Adrenal gland (tissue), 12 donors: ENCODE measurements around the gene TMEM120B. TPM values are rescaled to one million over a fixed set of nuclear protein-coding genes. Genes with fewer than 3 reads are reported as not detected.
"Not testable (repeated sequence)": the region's sequence is repeated elsewhere in the genome, so short reads cannot be mapped to it uniquely, and the experiment has no call there.

Experiments
- DNase-seq, 7 donors: peaks; one replicate each; pipeline ENCODE4 v3.0.0-alpha.2; 2019 to 2020
- H3K27ac ChIP-seq, 5 donors: fragments of 200-600 bp; sonication (generic) in 4 of 5; 1 replicate in 3 of 5; 2 replicates in 2 of 5; pipeline versions ENCODE4 v1.5.1 to v1.8.0; 2016 to 2020; ENCODE audit warnings: mild to moderate bottlenecking in 1 of 5
- H3K27me3 ChIP-seq: fragments of 200-600 bp; 2 replicates; pipeline ENCODE4 v1.8.0; 2021
- H3K36me3 ChIP-seq, 2 donors: fragments of 200-600 bp; replicated peaks in 1 of 2; 1 replicate in 1 of 2; 2 replicates in 1 of 2; pipeline versions ENCODE4 v1.5.1 to v1.8.0; 2018 to 2022
- H3K4me1 ChIP-seq, 2 donors: fragments of 200-600 bp; replicated peaks in 1 of 2; 1 replicate in 1 of 2; 2 replicates in 1 of 2; pipeline versions ENCODE4 v1.5.1 to v1.8.0; 2018 to 2021
- H3K4me3 ChIP-seq, 4 donors: fragments of 200-600 bp; sonication (generic) in 3 of 4; one replicate each; pipeline ENCODE4 v1.5.1; 2016 to 2018
- H3K9me3 ChIP-seq, 3 donors: fragments of 200-600 bp; sonication (generic) in 1 of 3; replicated peaks in 1 of 3; 1 replicate in 2 of 3; 2 replicates in 1 of 3; pipeline versions ENCODE4 v1.5.1 to v1.8.0; 2016 to 2021
- POLR2A ChIP-seq, 2 donors: fragments of 450-650 bp; IDR thresholded peaks; one replicate each; pipeline ENCODE4 v1.6.1; 2017; ENCODE audit warnings: antibody characterized with exemption in 2 of 2, mild to moderate bottlenecking in 2 of 2, moderate library complexity in 1 of 2
- WGBS, 4 donors: extraction: QIAGEN DNeasy Blood & Tissue Kit in 2 of 4; methylation state at CpG; one replicate each; pipeline versions ENCODE4 v1.1.5 to v1.1.7; 2013 to 2017; 5-methylcytosine and 5-hydroxymethylcytosine counted together
- intact Hi-C, 2 donors: fragments of 100-400 bp; cut with DNase I; formaldehyde crosslinking; loops; one replicate each; pipeline versions ENCODE4 v1.14.1 to v1.15.0; 2022 to 2023
- polyA plus RNA-seq, 3 donors: library from polyadenylated mRNA; stranded (reverse); fragments of 200-250 nt in 2 of 3; fragments of 350-450 nt in 1 of 3; fragmentation: Illumina TruSeq in 1 of 3; extraction: RNeasy Lipid Tissue Mini Kit (QIAGEN cat#74804) in 1 of 3; gene quantifications; one replicate each; pipeline ENCODE4 v1.2.3, GENCODE V29; 2013 to 2014
- total RNA-seq, 9 donors: library from RNA; depleted of rRNA in 4 of 9; stranded (reverse); fragments of >200 nt in 4 of 9; fragments of 120-200 nt in 1 of 9; fragmentation: NEBNext Ultra II Directional in 1 of 9; extraction: Animal tissue kit (Norgen Biotek cat#: 25700) in 1 of 9; gene quantifications; one replicate each; pipeline versions ENCODE4 v1.1.0 to v1.2.4, GENCODE V29; 2013 to 2023
- TF ChIP-seq, protein P1 (sequence below), 6 experiments: fragments of 450-650 bp in 4 of 6; fragments of 200-600 bp in 2 of 6; sonication (generic) in 1 of 6; IDR thresholded peaks; 1 replicate in 5 of 6; 2 replicates in 1 of 6; pipeline versions ENCODE4 v1.5.1 to v1.8.0; 2016 to 2021; ENCODE audit warnings: antibody characterized with exemption in 6 of 6, mild to moderate bottlenecking in 2 of 6, moderate library complexity in 1 of 6
- donor health status: healthy with polysubstance abuse.
- donor health status: Bipolar disorder and iron deficiency.
- donor health status: DM: yes; HTN: yes; CAD: no.
- donor health status: DM: no; HTN: no; CAD: no.
- donor health status: DM: no; HTN: no; CAD: no.
- donor health status: DM: yes; HTN: yes; CAD: no.

The TMEM120B gene
- total and polyA plus RNA-seq, 12 donors: 4.6 to 19.7 (median 8.7) TPM

- 58 to 66% (median 63%) methylated on average over 7 of the region's 7 CpGs for WGBS, 4 donors
- intact Hi-C loops: loop anchor here in 1 of 2 donors (10.0 kb wide), 1 partner anchor 192 kb away; the partner anchor contains the start of gene PSMD9
Measured at GRCh38 chr12:121693155-121693687, 19.3 kb upstream of the TMEM120B start.

GRCh38 chr12:121697093-121697698, 15.4 kb upstream of the TMEM120B start:
- Histone ChIP-seq H3K4me1 (no peaks in the 10 kb centered on the region), H3K4me3 (no peak overlapping the region), H3K36me3 (no peaks in the 10 kb centered on the region), H3K27ac (no peak overlapping the region), H3K27me3 (no peaks in the 10 kb centered on the region), H3K9me3 (no peaks in the 10 kb centered on the region)
- 29 to 46% (median 33%) methylated on average over 9 of the region's 9 CpGs for WGBS, 4 donors
- intact Hi-C loops: loop anchor here (2.0 to 10.0 kb wide), 2 partner anchors 76 to 188 kb away; partner anchors contain the start of gene PSMD9 (in 1 of the 2)
- TF ChIP-seq, protein P1, sequence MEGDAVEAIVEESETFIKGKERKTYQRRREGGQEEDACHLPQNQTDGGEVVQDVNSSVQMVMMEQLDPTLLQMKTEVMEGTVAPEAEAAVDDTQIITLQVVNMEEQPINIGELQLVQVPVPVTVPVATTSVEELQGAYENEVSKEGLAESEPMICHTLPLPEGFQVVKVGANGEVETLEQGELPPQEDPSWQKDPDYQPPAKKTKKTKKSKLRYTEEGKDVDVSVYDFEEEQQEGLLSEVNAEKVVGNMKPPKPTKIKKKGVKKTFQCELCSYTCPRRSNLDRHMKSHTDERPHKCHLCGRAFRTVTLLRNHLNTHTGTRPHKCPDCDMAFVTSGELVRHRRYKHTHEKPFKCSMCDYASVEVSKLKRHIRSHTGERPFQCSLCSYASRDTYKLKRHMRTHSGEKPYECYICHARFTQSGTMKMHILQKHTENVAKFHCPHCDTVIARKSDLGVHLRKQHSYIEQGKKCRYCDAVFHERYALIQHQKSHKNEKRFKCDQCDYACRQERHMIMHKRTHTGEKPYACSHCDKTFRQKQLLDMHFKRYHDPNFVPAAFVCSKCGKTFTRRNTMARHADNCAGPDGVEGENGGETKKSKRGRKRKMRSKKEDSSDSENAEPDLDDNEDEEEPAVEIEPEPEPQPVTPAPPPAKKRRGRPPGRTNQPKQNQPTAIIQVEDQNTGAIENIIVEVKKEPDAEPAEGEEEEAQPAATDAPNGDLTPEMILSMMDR (IDR thresholded peaks at IDR 0.05): peak; percentile 55 to 82 (median 70)
- no peak for TF ChIP-seq POLR2A (IDR thresholded peaks at IDR 0.05)
- DNase-seq: peak in 1 of 7 donors; percentile 44

More at GRCh38 chr12:121693155-121693687, 19.3 kb upstream of the TMEM120B start:
- Histone ChIP-seq H3K36me3 (no peaks in the 10 kb centered on the region), H3K4me1 (no peaks in the 10 kb centered on the region), H3K4me3 (no peak overlapping the region), H3K9me3 (no peaks in the 10 kb centered on the region), H3K27ac (no peak overlapping the region), H3K27me3 (no peaks in the 10 kb centered on the region)
- TF ChIP-seq POLR2A (IDR thresholded peaks at IDR 0.05): no peak
- TF ChIP-seq, protein P1 (IDR thresholded peaks at IDR 0.05): no peak
- DNase-seq: peak in 2 of 7 donors; percentile 22 to 26

DNA sequence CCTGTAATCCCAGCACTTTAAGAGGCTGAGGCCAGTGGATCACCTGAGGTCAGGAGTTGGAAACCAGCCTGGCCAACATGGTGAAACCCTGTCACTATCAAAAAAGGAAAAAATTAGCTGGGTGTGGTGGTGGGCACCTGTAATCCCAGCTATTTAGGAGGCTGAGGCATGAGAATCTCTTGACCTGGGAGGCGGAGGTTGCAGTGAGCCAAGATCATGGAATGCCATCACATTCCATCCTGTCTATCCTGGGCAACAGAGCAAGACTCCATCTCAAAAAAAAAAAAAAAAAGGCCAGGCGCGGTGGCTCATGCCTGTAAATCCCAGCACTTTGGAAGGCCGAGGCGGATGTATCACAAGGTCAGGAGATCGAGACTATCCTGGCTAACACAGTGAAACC, 14.7 kb upstream of the TMEM120B start:
- H3K4me3 ChIP-seq, H3K27ac ChIP-seq, H3K9me3 ChIP-seq, H3K27me3 ChIP-seq, H3K4me1 ChIP-seq, H3K36me3 ChIP-seq, DNase-seq: not testable (repeated sequence)
- WGBS, 4 donors: 59 to 73% (median 63%) methylated on average over 6 of the region's 6 CpGs
- intact Hi-C loops: loop anchor here (2.0 to 10.0 kb wide), 2 partner anchors 75 to 187 kb away; partner anchors contain the start of gene PSMD9 (in 1 of the 2)

GRCh38 chr12:121701667-121702277, 10.8 kb upstream of the TMEM120B start:
- Histone ChIP-seq H3K4me3 (no peak overlapping the region), H3K27ac (no peak overlapping the region), H3K4me1 (no peaks in the 10 kb centered on the region), H3K27me3 (no peaks in the 10 kb centered on the region), H3K36me3 (no peaks in the 10 kb centered on the region), H3K9me3 (no peaks in the 10 kb centered on the region)
- intact Hi-C loops: loop anchor here in 1 of 2 donors (5.0 kb wide), 1 partner anchor 91 kb away; the partner anchor contains the start of gene RHOF
- TF ChIP-seq, protein P1 (IDR thresholded peaks at IDR 0.05): no peak
- TF ChIP-seq POLR2A (IDR thresholded peaks at IDR 0.05): no peak
- no peak for DNase-seq
- 81 to 90% (median 83%) methylated on average over 3 of the region's 3 CpGs for WGBS, 4 donors
